Keratinocyte (primary cell): ENCODE data around the gene MT2A. TPM values are rescaled to one million over a fixed set of nuclear protein-coding genes. Genes with fewer than 3 reads are reported as not detected.

Source experiments
- DNase-seq: peaks from one replicate; pipeline ENCODE4 v3.0.0-alpha.2; 2011; ENCODE audit warnings: low read depth, missing footprints, low spot score
- FAIRE-seq: peaks from 2 replicates; lab custom pipeline; 2011; peaks lifted over from hg19 to GRCh38; lab: Jason Lieb, UNC
- H2AFZ ChIP-seq: 2 replicates; pipeline ENCODE4 v1.6.0; 2012; ENCODE audit warnings: low read length, control low read depth, inconsistent platforms; ENCODE audit not compliant: control insufficient read depth
- H3K27ac ChIP-seq: 2 replicates; pipeline ENCODE4 v1.5.1; 2011; ENCODE audit warnings: low read length; ENCODE audit not compliant: control insufficient read depth, insufficient read depth
- H3K27me3 ChIP-seq: 3 replicates; pipeline ENCODE4 v1.6.0; 2011; ENCODE audit warnings: low read length; ENCODE audit not compliant: control insufficient read depth, insufficient read depth; ENCODE audit errors: extremely low read depth
- H3K36me3 ChIP-seq, 2 experiments: 2 replicates in 1 of 2; 3 replicates in 1 of 2; pipeline ENCODE4 v1.5.1; 2011; ENCODE audit warnings: low read length in 2 of 2, mild to moderate bottlenecking in 1 of 2; ENCODE audit not compliant: control insufficient read depth in 2 of 2, insufficient read depth in 2 of 2; ENCODE audit errors: extremely low read depth in 1 of 2
- H3K4me1 ChIP-seq: 3 replicates; pipeline ENCODE4 v1.5.1; 2011; ENCODE audit warnings: low read length; ENCODE audit not compliant: control insufficient read depth, insufficient read depth; ENCODE audit errors: extremely low read depth
- H3K4me2 ChIP-seq: 3 replicates; pipeline ENCODE4 v1.6.0; 2011; ENCODE audit warnings: low read depth, low read length; ENCODE audit not compliant: control insufficient read depth, insufficient read depth; ENCODE audit errors: extremely low read depth
- H3K4me3 ChIP-seq, 3 experiments: fragments of 200-600 bp in 1 of 3; sonication (generic) in 1 of 3; 2 replicates in 2 of 3; 3 replicates in 1 of 3; pipeline ENCODE4 v1.5.1; 2011 to 2016; ENCODE audit warnings: low read length in 3 of 3, mild to moderate bottlenecking in 3 of 3, control low read depth in 2 of 3, inconsistent platforms in 1 of 3, low read depth in 1 of 3, mixed read lengths in 1 of 3, mixed run types in 1 of 3, moderate library complexity in 1 of 3; ENCODE audit not compliant: control insufficient read depth in 2 of 3, insufficient read depth in 2 of 3; ENCODE audit errors: extremely low read depth in 1 of 3
- H3K79me2 ChIP-seq: 2 replicates; pipeline ENCODE4 v1.6.0; 2012; ENCODE audit warnings: low read length; ENCODE audit not compliant: control insufficient read depth, insufficient read depth
- H3K9ac ChIP-seq: 3 replicates; pipeline ENCODE4 v1.6.0; 2011; ENCODE audit warnings: low read length; ENCODE audit not compliant: control insufficient read depth, insufficient read depth; ENCODE audit errors: extremely low read depth
- H3K9me1 ChIP-seq: 3 replicates; pipeline ENCODE4 v1.6.0; 2011; ENCODE audit warnings: low read length; ENCODE audit not compliant: control insufficient read depth, insufficient read depth; ENCODE audit errors: extremely low read depth
- H3K9me3 ChIP-seq: 2 replicates; pipeline ENCODE4 v1.5.1; 2012; ENCODE audit warnings: low read depth, low read length; ENCODE audit not compliant: control insufficient read depth
- H4K20me1 ChIP-seq: 3 replicates; pipeline ENCODE4 v1.6.0; 2011; ENCODE audit warnings: low read length; ENCODE audit not compliant: control insufficient read depth, insufficient read depth; ENCODE audit errors: extremely low read depth
- EZH2 ChIP-seq: IDR thresholded peaks from one replicate; pipeline ENCODE4 v1.6.1; 2012; ENCODE audit warnings: inconsistent platforms, mild to moderate bottlenecking, low read length, moderate library complexity
- dilution Hi-C: fragments of 300-500 bp; cut with MboI; formaldehyde crosslinking; loops from one replicate; pipeline ENCODE4 v1.7.0; 2020; ENCODE audit warnings: low sequenced_read_pairs; ENCODE audit not compliant: extremely low pct_ligation_motif_present
- polyA plus RNA-seq, 5 experiments: library from polyadenylated mRNA; depleted of rRNA in 3 of 5; stranded (reverse) in 3 of 5; stranded (forward) in 1 of 5; unstranded in 1 of 5; fragments of >200 nt; gene quantifications; 1 replicate in 1 of 5; 2 replicates in 3 of 5; 3 replicates in 1 of 5; pipeline versions ENCODE4 v1.2.1 to v1.2.3, GENCODE V29; 2011 to 2012; ENCODE audit warnings: missing spikeins in 2 of 5, low read depth in 1 of 5, low replicate concordance in 1 of 5
- TF ChIP-seq, protein P1 (sequence below), 3 experiments: IDR thresholded peaks in 1 of 3; conservative IDR thresholded peaks in 1 of 3; optimal IDR thresholded peaks in 1 of 3; 2 replicates in 2 of 3; 3 replicates in 1 of 3; pipeline versions ENCODE3 to v1.5.1; 2011; ENCODE audit warnings: low read length in 3 of 3, mild to moderate bottlenecking in 3 of 3, moderate library complexity in 2 of 3, control low read depth in 1 of 3, inconsistent platforms in 1 of 3; ENCODE audit not compliant: insufficient read depth in 2 of 3; ENCODE audit errors: extremely low read depth in 1 of 3

The MT2A gene
- polyA plus RNA-seq, 1 donor (not counting 4 experiments of a cell fraction or from before 2014, with no cell fraction given), result 990 TPM

DNA sequence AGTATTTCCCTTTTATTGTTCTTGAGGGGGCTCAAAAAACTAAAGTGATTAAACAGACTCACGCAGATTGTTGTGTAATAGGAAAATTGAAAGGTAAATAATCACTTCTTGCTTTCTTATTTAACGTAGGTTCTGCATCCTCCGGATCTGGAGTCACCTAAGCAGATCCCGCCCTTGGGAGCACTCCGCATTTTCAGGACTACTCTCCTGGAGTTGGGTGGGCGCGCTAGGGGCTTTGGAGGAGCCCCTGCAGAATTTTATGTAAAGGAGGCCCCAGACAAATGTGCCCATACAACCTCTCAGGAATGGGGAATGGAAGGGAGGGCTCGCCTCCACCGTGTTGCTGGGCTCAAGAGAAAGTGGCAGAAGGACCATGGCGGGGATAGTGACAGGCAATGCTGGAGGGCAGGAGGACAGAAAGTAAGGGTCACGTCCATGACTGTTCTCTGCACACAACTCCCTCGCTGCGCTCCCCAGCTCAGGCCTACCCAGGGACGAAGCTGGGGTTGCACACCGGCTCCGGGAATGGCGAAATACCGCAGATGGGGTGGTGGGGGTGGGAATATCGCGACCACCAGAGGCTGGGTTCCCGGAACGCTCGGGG is 8.3 kb downstream of the MT2A start:
- peaks cover 40% of the 10 kb centered on the region for H3K4me1 ChIP-seq
- no peaks in the 10 kb centered on the region for H3K36me3 ChIP-seq
- H2AFZ ChIP-seq, result peak overlapping the region; percentile 26
- peak overlapping the region in 1 of 3 experiments; percentile 71 for H3K4me3 ChIP-seq
- dilution Hi-C loops, result no loop called here
- no peaks in the 10 kb centered on the region for H3K9me1 ChIP-seq
- H3K4me2 ChIP-seq, result peak overlapping the region; percentile 90
- no peak for DNase-seq
- no peaks in the 10 kb centered on the region for H3K79me2 ChIP-seq
- H4K20me1 ChIP-seq, result no peaks in the 10 kb centered on the region
- no peak for FAIRE-seq
- no peaks in the 10 kb centered on the region for H3K9me3 ChIP-seq
- H3K9ac ChIP-seq, result no peak overlapping the region
- H3K27me3 ChIP-seq, result no peaks in the 10 kb centered on the region
- no peak for TF ChIP-seq EZH2
- TF ChIP-seq, protein P1, sequence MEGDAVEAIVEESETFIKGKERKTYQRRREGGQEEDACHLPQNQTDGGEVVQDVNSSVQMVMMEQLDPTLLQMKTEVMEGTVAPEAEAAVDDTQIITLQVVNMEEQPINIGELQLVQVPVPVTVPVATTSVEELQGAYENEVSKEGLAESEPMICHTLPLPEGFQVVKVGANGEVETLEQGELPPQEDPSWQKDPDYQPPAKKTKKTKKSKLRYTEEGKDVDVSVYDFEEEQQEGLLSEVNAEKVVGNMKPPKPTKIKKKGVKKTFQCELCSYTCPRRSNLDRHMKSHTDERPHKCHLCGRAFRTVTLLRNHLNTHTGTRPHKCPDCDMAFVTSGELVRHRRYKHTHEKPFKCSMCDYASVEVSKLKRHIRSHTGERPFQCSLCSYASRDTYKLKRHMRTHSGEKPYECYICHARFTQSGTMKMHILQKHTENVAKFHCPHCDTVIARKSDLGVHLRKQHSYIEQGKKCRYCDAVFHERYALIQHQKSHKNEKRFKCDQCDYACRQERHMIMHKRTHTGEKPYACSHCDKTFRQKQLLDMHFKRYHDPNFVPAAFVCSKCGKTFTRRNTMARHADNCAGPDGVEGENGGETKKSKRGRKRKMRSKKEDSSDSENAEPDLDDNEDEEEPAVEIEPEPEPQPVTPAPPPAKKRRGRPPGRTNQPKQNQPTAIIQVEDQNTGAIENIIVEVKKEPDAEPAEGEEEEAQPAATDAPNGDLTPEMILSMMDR (optimal IDR thresholded peaks at IDR 0.05 in 1 of 3, IDR thresholded peaks at IDR 0.05 in 1 of 3, conservative IDR thresholded peaks at IDR 0.05 in 1 of 3; ENCODE audit: extremely low read depth in 1 of 3, insufficient read depth in 2 of 3, low read length in 3 of 3), result no peak
- no peak overlapping the region for H3K27ac ChIP-seq

DNA sequence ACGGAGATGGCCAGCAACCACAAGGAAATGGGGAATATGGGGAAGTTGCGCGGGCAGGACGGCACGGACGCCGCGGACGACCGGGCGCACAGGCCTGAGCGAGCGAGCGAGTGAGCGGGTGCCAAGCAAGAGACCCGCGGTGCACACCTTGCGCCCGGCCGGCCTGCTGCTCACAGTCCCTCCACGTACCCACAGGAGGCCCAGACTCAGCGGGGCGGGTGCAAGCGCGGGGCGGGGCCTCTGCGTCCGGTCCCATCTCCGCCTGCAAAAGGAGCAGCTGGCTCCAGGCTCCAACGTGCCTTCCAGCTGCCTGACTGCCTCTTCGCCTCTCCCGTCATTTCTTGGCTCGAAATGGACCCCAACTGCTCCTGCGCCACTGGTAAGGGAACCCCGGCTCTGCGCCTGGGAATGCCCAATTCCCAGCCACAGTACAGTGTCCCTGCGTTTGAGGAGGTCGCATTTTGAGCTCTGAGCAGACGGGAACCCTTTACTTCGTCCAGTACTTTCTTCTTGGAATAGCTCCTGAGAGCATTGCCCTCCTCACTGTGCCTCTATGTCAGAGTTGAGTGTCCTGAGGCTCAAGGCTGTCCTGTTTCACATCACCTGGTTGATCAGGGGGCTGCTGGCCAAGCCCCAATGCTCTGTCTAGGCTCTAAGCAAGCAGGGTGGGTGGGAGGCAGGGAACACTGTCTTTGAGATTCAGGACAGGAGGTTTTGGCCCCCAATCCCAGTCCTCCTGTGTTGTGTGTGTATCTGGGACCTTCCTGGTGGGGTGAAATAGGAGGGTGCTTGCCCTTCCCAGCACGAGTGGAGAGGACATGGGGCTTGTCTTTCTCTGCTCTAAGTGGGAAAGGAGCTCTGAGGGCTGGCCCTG is 9.1 kb downstream of the MT2A start:
- FAIRE-seq, result no peak
- H3K9me3 ChIP-seq, result no peaks in the 10 kb centered on the region
- peaks cover 36% of the 10 kb centered on the region for H3K4me1 ChIP-seq
- no peaks in the 10 kb centered on the region for H3K79me2 ChIP-seq
- peak overlapping the region; percentile 30 to 71 (median 48) for H3K4me3 ChIP-seq
- DNase-seq, result no peak
- H3K4me2 ChIP-seq, result peak overlapping the region; percentile 90
- H3K27ac ChIP-seq, result peak overlapping the region; percentile 14
- peak overlapping the region; percentile 87 for H2AFZ ChIP-seq
- TF ChIP-seq, protein P1 (optimal IDR thresholded peaks at IDR 0.05 in 1 of 3, IDR thresholded peaks at IDR 0.05 in 1 of 3, conservative IDR thresholded peaks at IDR 0.05 in 1 of 3; ENCODE audit: extremely low read depth in 1 of 3, insufficient read depth in 2 of 3, low read length in 3 of 3), result no peak
- TF ChIP-seq EZH2, result no peak
- H3K9me1 ChIP-seq, result no peaks in the 10 kb centered on the region
- dilution Hi-C loops, result no loop called here
- H4K20me1 ChIP-seq, result no peaks in the 10 kb centered on the region
- H3K27me3 ChIP-seq, result no peaks in the 10 kb centered on the region
- H3K36me3 ChIP-seq, result no peaks in the 10 kb centered on the region
- peak overlapping the region; percentile 44 for H3K9ac ChIP-seq
